ENCODE measurements around the gene FBN1. TPM values are rescaled to one million over a fixed set of nuclear protein-coding genes. Genes with fewer than 3 reads are reported as not detected.

Gene FBN1
- total and polyA plus RNA-seq, 7 donors: 1.2 to 173 (median 57.0) TPM

GRCh38 chr15:48406911-48407310 is 238.6 kb downstream of the FBN1 start:
- intact Hi-C loops (cut with DNase I): no loop called here
- no peaks in the 10 kb centered on the region for H3K27me3 ChIP-seq
- H3K9me3 ChIP-seq: no peaks in the 10 kb centered on the region
- H3K36me3 ChIP-seq: peaks cover 0 to 14% (median 0%) of the 10 kb centered on the region in 4 donors
- 90 to 95% methylated on average over 1 of the region's 1 CpG for WGBS, 2 donors
- peak overlapping the region in 2 of 4 donors; percentile 16 to 45 for H3K27ac ChIP-seq
- TF ChIP-seq EP300 (IDR thresholded peaks at IDR 0.05): no peak
- no peak for TF ChIP-seq CTCF (IDR thresholded peaks at IDR 0.05)
- TF ChIP-seq POLR2AphosphoS5 (IDR thresholded peaks at IDR 0.05): no peak
- TF ChIP-seq POLR2A (IDR thresholded peaks at IDR 0.05): no peak
- peaks cover 0 to 12% (median 0%) of the 10 kb centered on the region in 4 donors for H3K4me1 ChIP-seq
- no peak overlapping the region for H3K4me3 ChIP-seq
- DNase-seq: no peak

GRCh38 chr15:48406266-48406891 is 239.1 kb downstream of the FBN1 start:
- intact Hi-C loops (cut with DNase I): no loop called here
- WGBS, 2 donors: 86% methylated on average over 8 of the region's 8 CpGs
- peak overlapping the region in 1 of 4 donors; percentile 45 for H3K27ac ChIP-seq

DNA sequence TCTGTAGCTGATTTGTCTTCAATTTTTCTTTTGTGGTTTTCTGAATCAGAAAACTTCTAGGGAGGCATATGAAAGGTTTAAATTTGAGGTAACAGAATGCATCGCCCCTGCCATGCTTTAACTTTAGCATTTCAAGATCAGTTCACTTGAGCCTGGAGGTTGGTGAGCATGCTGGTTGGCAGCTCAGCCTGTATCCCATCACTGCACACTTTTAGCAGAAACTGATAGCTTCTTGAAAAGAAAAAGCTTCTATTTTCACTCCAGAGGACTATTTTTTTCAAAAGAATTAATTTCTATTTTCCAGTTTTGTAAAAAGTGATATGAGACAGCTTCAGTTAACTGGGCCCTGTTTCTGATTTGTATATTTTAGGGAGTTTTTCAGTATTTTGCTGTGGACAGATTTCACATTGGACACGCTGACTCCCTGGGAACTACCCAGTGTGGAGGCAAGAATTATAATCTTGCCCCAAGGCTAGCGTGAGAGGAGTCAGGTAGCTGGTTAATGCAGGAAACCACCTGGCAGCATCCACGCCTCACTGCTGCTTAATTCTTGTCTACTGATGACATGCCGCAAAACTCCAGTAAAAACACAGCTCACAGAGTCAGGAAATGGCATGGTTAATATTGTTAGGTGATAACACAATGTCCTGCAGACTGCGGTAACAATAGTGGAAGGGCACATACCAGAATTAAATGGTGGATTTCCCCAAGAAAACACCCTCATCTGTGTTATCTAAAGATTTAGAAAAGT is 242.9 kb downstream of the FBN1 start:
- intact Hi-C loops (cut with DNase I): no loop called here
- no peaks in the 10 kb centered on the region for H3K27me3 ChIP-seq
- no peak overlapping the region for H3K27ac ChIP-seq
- 90 to 94% methylated on average over 6 of the region's 6 CpGs for WGBS, 2 donors
- no peaks in the 10 kb centered on the region for H3K36me3 ChIP-seq
- no peak overlapping the region for H3K4me3 ChIP-seq
- no peaks in the 10 kb centered on the region for H3K9me3 ChIP-seq
- no peaks in the 10 kb centered on the region for H3K4me1 ChIP-seq
- TF ChIP-seq POLR2AphosphoS5 (IDR thresholded peaks at IDR 0.05) (no peak), POLR2A (IDR thresholded peaks at IDR 0.05) (no peak)
- DNase-seq: no peak

More at GRCh38 chr15:48406266-48406891, 239.1 kb downstream of the FBN1 start:
- Histone ChIP-seq H3K27me3 (no peaks in the 10 kb centered on the region), H3K4me1 (peaks cover 0 to 12% (median 0%) of the 10 kb centered on the region in 4 donors), H3K4me3 (no peak overlapping the region), H3K36me3 (peaks cover 0 to 10% (median 0%) of the 10 kb centered on the region in 4 donors), H3K9me3 (no peaks in the 10 kb centered on the region)
- TF ChIP-seq POLR2A (IDR thresholded peaks at IDR 0.05): no peak
- no peak for TF ChIP-seq EP300 (IDR thresholded peaks at IDR 0.05)
- no peak for DNase-seq

GRCh38 chr15:48400086-48400485 is 245.4 kb downstream of the FBN1 start:
- Histone ChIP-seq H3K4me3 (no peak overlapping the region), H3K36me3 (no peaks in the 10 kb centered on the region), H3K4me1 (no peaks in the 10 kb centered on the region), H3K9me3 (no peaks in the 10 kb centered on the region), H3K27ac (peak overlapping the region in 1 of 4 donors; percentile 46), H3K27me3 (no peaks in the 10 kb centered on the region)
- WGBS, 2 donors: 74 to 84% methylated on average over 2 of the region's 2 CpGs
- TF ChIP-seq POLR2AphosphoS5 (IDR thresholded peaks at IDR 0.05): no peak
- TF ChIP-seq CTCF (IDR thresholded peaks at IDR 0.05): no peak
- no peak for TF ChIP-seq POLR2A (IDR thresholded peaks at IDR 0.05)
- no peak for TF ChIP-seq EP300 (IDR thresholded peaks at IDR 0.05)
- intact Hi-C loops (cut with DNase I): no loop called here
- DNase-seq: no peak

DNA sequence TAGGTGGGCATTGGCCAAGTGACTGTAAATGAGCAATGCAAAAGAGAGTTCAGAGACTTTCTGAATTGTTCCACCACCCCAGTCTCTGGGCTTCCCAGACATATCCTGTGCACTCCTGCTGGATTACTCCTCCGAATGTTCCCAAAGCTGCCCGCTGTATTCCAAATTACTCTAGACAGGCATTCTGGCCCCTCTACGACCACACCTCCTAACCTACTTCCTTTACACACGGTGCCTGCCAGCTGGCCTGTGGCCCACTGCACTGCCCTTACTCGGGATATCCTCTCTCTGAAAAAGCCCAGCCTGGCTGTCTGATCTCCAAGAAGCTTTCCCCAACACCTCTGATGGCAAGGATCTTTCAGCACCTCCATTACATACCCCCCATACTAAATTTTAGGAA is 247.7 kb downstream of the FBN1 start:
- WGBS, 2 donors: 32 to 50% methylated on average over 5 of the region's 5 CpGs
- H3K27me3 ChIP-seq: no peaks in the 10 kb centered on the region
- H3K4me1 ChIP-seq: no peaks in the 10 kb centered on the region
- H3K36me3 ChIP-seq: no peaks in the 10 kb centered on the region
- H3K27ac ChIP-seq: peak overlapping the region in 2 of 4 donors; percentile 32 to 40
- no peak overlapping the region for H3K4me3 ChIP-seq
- DNase-seq: no peak
- TF ChIP-seq POLR2A (IDR thresholded peaks at IDR 0.05): no peak
- TF ChIP-seq EP300 (IDR thresholded peaks at IDR 0.05): no peak
- no peak for TF ChIP-seq CTCF (IDR thresholded peaks at IDR 0.05)
- no peak for TF ChIP-seq POLR2AphosphoS5 (IDR thresholded peaks at IDR 0.05)
- intact Hi-C loops (cut with DNase I): no loop called here
- no peaks in the 10 kb centered on the region for H3K9me3 ChIP-seq

All from sigmoid colon (tissue), 7 donors.